Liver (tissue), 3 donors: Measurements from ENCODE around the gene TRDN.

Experiments used
- EGR1 ChIP-seq, 2 donors: IDR thresholded peaks; 2 replicates each; pipeline ENCODE4 v1.6.1; 2016 to 2018; ENCODE audit warnings: antibody characterized with exemption in 2 of 2, low read depth in 2 of 2
- GABPA ChIP-seq, 2 donors: IDR thresholded peaks in 1 of 2; conservative IDR thresholded peaks in 1 of 2; 2 replicates each; pipeline ENCODE4 v1.6.1; 2016; ENCODE audit warnings: antibody characterized with exemption in 2 of 2, mild to moderate bottlenecking in 1 of 2, moderate library complexity in 1 of 2
- HNF4G ChIP-seq: IDR thresholded peaks from 2 replicates; pipeline ENCODE4 v1.6.1; 2016; ENCODE audit warnings: antibody characterized with exemption
- RAD21 ChIP-seq, 2 donors: IDR thresholded peaks; 2 replicates each; pipeline ENCODE4 v1.6.1; 2016; ENCODE audit warnings: antibody characterized with exemption in 2 of 2, mild to moderate bottlenecking in 2 of 2
- TAF1 ChIP-seq: conservative IDR thresholded peaks from 2 replicates; pipeline ENCODE4 v1.6.1; 2016; ENCODE audit warnings: antibody characterized with exemption, mild to moderate bottlenecking
- YY1 ChIP-seq: IDR thresholded peaks from 2 replicates; pipeline ENCODE4 v1.6.1; 2016; ENCODE audit warnings: antibody characterized with exemption, mild to moderate bottlenecking
- ZBTB33 ChIP-seq: IDR thresholded peaks from 2 replicates; pipeline ENCODE4 v1.6.1; 2016; ENCODE audit warnings: antibody characterized with exemption
- TF ChIP-seq, protein P1 (sequence below): fragments of 150-350 bp; IDR thresholded peaks from 2 replicates; pipeline ENCODE4 v1.5.1; 2017; ENCODE audit warnings: improper control_type of control experiment, low read depth, low read length; ENCODE audit not compliant: missing input control
- TF ChIP-seq, protein P2 (sequence below): IDR thresholded peaks from 2 replicates; pipeline ENCODE4 v1.6.1; 2016; ENCODE audit warnings: antibody characterized with exemption, mild to moderate bottlenecking
- TF ChIP-seq, protein P3 (sequence below): IDR thresholded peaks from 2 replicates; pipeline ENCODE4 v1.6.1; 2016; ENCODE audit warnings: antibody characterized with exemption
- donor health status: healthy.
- donor health status: healthy.

- TF ChIP-seq, protein P1, sequence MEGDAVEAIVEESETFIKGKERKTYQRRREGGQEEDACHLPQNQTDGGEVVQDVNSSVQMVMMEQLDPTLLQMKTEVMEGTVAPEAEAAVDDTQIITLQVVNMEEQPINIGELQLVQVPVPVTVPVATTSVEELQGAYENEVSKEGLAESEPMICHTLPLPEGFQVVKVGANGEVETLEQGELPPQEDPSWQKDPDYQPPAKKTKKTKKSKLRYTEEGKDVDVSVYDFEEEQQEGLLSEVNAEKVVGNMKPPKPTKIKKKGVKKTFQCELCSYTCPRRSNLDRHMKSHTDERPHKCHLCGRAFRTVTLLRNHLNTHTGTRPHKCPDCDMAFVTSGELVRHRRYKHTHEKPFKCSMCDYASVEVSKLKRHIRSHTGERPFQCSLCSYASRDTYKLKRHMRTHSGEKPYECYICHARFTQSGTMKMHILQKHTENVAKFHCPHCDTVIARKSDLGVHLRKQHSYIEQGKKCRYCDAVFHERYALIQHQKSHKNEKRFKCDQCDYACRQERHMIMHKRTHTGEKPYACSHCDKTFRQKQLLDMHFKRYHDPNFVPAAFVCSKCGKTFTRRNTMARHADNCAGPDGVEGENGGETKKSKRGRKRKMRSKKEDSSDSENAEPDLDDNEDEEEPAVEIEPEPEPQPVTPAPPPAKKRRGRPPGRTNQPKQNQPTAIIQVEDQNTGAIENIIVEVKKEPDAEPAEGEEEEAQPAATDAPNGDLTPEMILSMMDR = no peak
- TF ChIP-seq GABPA (IDR thresholded peaks at IDR 0.05 in 1 of 2, conservative IDR thresholded peaks at IDR 0.05 in 1 of 2) (no peak), RAD21 (IDR thresholded peaks at IDR 0.05) (no peak), EGR1 (IDR thresholded peaks at IDR 0.05; ENCODE audit: low read depth in 2 of 2) (no peak), YY1 (no peak), HNF4G (no peak), TAF1 (no peak), ZBTB33 (no peak)
- TF ChIP-seq, protein P2, sequence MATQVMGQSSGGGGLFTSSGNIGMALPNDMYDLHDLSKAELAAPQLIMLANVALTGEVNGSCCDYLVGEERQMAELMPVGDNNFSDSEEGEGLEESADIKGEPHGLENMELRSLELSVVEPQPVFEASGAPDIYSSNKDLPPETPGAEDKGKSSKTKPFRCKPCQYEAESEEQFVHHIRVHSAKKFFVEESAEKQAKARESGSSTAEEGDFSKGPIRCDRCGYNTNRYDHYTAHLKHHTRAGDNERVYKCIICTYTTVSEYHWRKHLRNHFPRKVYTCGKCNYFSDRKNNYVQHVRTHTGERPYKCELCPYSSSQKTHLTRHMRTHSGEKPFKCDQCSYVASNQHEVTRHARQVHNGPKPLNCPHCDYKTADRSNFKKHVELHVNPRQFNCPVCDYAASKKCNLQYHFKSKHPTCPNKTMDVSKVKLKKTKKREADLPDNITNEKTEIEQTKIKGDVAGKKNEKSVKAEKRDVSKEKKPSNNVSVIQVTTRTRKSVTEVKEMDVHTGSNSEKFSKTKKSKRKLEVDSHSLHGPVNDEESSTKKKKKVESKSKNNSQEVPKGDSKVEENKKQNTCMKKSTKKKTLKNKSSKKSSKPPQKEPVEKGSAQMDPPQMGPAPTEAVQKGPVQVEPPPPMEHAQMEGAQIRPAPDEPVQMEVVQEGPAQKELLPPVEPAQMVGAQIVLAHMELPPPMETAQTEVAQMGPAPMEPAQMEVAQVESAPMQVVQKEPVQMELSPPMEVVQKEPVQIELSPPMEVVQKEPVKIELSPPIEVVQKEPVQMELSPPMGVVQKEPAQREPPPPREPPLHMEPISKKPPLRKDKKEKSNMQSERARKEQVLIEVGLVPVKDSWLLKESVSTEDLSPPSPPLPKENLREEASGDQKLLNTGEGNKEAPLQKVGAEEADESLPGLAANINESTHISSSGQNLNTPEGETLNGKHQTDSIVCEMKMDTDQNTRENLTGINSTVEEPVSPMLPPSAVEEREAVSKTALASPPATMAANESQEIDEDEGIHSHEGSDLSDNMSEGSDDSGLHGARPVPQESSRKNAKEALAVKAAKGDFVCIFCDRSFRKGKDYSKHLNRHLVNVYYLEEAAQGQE = no peak
- TF ChIP-seq, protein P3, sequence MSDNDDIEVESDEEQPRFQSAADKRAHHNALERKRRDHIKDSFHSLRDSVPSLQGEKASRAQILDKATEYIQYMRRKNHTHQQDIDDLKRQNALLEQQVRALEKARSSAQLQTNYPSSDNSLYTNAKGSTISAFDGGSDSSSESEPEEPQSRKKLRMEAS = no peak
These were observed 95.3 kb downstream of the TRDN start for GRCh38 chr6:123541462-123541861.
